Fibroblast of pulmonary artery (primary cell): ENCODE results near the gene MAP4K3.
A peak's percentile ranks its signal among the peaks of the same experiment; 100 is the strongest.

ENCODE experiments used
- DNase-seq: peaks from one replicate; pipeline ENCODE4 v3.0.0-alpha.2; 2010; ENCODE audit warnings: low read depth
- H3K4me3 ChIP-seq: replicated peaks from 2 replicates; pipeline ENCODE4 v1.5.1; 2011; ENCODE audit warnings: low read depth, mild to moderate bottlenecking, control low read depth, low read length, moderate library complexity
- TF ChIP-seq, protein P1 (sequence below): IDR thresholded peaks from 2 replicates; pipeline ENCODE4 v1.5.1; 2011; ENCODE audit warnings: mild to moderate bottlenecking, control low read depth, low read length, inconsistent platforms; ENCODE audit errors: missing control alignments

Gene MAP4K3

DNA sequence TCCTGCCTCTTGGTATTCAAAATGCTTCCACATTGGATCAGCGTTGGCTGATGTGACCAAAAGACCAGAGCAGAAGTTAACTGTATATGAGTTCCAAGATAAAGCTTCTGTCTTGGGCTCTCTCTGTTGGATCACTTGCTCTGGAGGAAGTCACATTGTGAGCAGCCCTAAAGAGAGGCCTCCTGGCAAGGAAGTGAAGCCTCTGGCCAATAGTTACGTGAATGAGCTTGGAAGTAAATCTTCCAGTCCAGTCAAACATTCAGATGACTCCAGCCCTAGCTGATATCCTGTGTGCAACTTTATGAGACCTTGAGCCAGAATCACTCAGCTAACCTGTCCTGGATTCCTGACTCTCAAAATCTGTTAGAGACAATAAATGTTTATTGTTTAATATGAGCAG, 125.6 kb downstream of the MAP4K3 start:
- DNase-seq = no peak
- TF ChIP-seq, protein P1, sequence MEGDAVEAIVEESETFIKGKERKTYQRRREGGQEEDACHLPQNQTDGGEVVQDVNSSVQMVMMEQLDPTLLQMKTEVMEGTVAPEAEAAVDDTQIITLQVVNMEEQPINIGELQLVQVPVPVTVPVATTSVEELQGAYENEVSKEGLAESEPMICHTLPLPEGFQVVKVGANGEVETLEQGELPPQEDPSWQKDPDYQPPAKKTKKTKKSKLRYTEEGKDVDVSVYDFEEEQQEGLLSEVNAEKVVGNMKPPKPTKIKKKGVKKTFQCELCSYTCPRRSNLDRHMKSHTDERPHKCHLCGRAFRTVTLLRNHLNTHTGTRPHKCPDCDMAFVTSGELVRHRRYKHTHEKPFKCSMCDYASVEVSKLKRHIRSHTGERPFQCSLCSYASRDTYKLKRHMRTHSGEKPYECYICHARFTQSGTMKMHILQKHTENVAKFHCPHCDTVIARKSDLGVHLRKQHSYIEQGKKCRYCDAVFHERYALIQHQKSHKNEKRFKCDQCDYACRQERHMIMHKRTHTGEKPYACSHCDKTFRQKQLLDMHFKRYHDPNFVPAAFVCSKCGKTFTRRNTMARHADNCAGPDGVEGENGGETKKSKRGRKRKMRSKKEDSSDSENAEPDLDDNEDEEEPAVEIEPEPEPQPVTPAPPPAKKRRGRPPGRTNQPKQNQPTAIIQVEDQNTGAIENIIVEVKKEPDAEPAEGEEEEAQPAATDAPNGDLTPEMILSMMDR = no peak
- H3K4me3 ChIP-seq = no peak overlapping the region

DNA sequence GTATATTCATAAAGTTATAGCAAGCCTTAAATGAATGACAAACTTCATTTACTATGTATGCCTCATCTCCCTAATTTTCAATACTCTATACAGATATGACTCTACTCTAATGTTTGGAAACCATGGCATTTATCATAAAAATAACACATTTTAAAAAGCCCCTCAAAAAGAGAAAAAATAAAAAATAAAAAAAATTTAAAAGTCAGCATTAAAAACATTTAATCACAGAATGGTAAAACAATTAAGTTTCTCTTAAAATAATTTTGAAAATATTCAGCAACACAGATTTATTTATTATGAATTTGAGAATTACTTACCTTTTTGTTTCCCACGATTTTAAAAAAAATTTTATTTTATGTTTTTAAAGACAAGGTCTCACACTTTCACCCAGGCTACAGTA, 128.3 kb downstream of the MAP4K3 start:
- TF ChIP-seq, protein P1 = no peak
- no peak for DNase-seq
- H3K4me3 ChIP-seq = no peak overlapping the region

DNA sequence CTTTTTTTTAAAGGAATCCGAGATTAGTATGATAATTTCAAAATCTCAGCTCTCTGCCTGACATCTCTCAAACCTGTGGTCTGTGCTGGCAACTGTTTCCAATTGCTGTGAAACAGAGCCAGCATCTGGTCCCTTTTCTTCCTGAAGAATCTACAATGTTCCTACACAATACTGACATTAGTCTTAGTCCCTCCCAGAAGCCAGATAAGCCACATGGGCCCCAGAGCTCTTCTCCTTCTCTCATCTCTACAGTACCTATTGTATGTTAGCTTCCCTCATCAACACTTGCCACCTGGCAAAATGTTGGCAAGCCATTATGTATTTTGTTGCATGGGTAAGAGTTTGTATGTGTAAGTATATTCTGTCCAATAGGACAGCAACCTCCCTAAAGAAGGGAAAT, 130.5 kb downstream of the MAP4K3 start:
- TF ChIP-seq, protein P1 = no peak
- DNase-seq = no peak
- no peak overlapping the region for H3K4me3 ChIP-seq

DNA sequence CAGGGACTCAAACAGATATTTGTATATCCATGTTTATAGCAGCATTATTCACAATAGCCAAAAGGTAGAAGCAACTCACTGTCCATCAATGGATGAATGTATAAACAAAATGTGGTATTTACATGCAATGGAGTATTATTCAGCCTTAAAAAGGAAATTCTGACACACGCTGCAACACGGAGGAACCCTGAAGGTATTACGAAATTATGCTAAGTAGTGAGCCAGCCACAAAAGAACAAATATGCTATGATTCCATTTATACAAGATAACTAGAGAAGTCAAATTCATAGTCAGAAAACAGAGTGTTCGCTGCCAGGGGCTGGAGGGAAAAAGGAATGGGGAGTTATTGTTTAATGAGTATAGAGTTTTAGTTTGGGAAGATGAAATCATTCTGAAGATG, 132.4 kb downstream of the MAP4K3 start:
- TF ChIP-seq, protein P1 = no peak
- H3K4me3 ChIP-seq = no peak overlapping the region
- DNase-seq = peak; percentile 17

DNA sequence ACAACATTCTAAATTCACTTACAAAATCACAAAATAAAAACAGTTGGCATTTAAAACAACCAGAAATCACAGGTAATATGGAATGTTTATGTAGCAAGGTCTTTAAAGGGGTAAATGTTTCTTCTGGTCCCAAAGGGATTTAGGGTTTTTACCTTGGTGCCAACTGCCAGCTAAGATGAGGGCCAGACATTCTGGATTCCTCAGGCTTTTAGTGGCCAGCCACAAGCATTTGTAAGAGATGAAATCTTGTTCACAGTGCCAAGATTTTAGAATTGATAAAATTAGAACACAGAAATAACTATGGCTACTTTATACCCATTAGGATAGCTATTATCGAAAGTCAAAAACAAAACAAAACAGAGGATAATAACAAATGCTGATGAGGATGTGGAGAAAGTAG, 132.9 kb downstream of the MAP4K3 start:
- DNase-seq = peak; percentile 13
- H3K4me3 ChIP-seq = no peak overlapping the region
- TF ChIP-seq, protein P1 = no peak

DNA sequence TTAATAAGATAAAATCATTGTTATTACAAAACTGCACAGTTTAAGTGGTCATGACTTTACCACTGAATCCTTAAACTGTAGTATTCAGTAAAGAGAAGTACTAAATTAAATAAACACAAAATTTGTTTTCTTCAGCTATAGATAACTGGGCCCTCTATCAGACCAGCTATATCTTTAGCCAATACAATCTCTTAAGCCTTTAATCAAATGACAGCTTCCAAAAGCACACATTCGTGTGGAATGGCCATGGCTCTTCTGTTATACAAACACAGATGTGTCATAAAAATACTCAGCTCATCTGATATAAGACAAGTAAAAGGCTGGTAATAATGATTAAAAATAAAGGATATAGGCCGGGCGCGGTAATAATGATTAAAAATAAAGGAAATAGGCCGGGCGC, 135.7 kb downstream of the MAP4K3 start:
- DNase-seq = no peak
- TF ChIP-seq, protein P1 = no peak
- H3K4me3 ChIP-seq = no peak overlapping the region

DNA sequence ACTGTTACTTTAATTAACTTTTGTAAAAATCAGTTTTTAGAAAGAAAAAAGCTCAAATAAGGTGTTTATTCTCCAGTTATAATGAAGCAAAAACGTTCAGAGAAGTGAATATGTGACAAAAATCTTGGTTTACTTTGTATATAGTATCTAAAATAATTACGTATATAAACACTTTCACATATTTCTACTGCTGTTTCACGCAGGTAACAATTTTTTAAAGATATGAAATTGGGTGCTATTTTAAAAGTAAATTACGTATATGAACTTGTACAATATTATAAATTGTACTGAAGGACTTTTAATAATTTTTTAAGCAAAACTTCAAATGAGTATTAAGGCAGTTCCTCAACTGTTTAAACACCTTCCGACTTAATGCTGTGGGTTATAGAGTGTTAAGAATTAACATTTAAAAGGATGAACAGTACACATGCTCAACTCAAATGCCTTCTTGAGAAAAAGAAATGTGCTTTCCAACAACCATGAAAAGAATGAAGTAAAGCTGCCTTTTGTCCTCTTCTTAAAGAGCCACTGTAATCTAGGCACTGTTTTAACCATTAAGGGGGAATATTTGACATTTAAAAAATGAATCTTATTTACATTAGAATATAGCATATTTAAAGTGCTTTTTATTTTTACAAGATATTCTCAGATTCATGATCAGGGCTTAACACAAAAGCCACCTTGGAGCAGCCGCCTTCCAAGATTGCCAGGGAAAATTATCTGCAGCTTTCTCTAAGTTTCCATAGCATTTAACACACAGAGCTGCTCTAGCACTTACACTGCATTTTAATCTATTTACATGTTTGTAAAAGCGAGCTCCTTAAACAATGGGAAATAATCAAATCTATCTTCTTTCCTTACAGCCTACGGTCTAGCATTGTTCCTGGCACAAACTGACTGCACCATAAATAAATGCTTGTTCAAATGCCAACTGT, 136.8 kb downstream of the MAP4K3 start:
- TF ChIP-seq, protein P1 = no peak
- no peak for DNase-seq
- no peak overlapping the region for H3K4me3 ChIP-seq
